HG03439 (cell line): ENCODE measurements around the gene MINDY4.
"Not testable (repeated sequence)": the region's sequence is repeated elsewhere in the genome, so short reads cannot be mapped to it uniquely, and the experiment has no call there.

Experiments
- ATAC-seq: cut with Tn5 transposase; IDR thresholded peaks from one replicate; pipeline ENCODE4 v1.9.1; 2021; ENCODE audit warnings: mild to moderate bottlenecking, moderate library complexity; ENCODE audit not compliant: unreplicated experiment

MINDY4 gene

DNA sequence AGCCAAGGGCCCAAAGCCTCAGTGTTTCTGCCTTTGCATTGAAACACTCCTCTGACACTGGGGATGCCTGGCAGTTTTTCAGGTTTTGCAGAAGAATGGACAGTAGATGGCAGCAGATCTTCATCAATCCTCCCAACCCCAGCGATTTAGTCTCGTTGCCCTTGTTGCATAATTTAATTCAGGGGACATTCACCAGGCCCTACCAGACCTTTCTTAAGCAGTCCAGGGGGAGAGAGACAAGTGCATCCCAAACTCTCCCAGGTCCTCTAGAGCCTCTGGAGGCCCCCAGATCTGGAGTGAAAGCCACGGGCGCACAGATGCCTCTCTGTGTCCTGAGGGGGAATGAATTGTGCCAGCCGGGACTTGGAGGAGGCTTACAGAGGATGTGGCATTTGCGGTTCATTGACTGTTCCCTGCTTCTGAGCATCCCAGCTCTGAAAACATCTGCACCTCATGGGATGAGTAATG lies 29.6 kb downstream of the MINDY4 start:
- no peak for ATAC-seq

DNA sequence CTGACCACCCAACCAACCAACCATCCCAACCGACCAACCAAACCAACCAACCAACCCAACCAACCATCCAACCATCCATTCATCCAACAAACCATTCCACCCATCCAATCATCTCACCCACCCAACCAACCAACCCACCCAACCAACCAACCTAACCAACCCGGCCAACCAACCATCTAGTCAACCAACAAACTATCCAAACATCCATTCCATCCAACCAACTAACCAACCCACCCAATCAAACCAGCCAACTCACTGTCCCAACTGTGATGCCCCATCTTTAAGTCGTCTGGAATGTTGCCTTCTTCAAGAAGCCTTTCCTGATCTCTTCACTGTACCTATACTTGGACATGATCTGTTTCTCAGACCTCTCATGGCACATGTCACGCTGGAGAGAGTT lies 31.6 kb downstream of the MINDY4 start:
- no peak for ATAC-seq

DNA sequence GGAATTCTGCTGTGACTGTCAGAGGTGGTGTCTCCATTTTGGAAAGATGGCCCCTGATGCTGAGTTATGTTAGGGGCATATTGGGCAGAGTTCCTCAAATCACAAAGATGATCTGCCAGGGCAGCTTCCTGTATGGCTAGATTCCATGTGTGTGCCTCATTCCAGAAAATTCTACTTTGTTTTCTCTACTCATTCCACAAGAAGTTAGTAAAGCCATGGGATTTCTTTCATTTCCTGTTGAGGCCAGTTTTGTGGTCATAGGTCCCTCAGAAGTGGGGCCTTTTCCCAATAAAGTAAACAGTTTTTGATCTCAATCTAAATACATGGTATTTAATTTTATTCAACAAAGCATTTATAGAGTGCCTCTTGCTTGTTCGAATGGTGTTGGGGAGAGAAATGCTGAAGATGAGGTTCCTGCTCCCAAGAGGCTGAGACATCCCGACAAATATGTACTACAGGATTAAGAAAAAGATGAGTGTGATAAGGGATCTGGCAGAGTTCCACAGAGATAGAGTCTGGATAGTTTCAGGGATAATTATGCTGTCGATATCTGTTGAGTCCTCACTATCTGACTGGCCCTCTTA lies 33.0 kb downstream of the MINDY4 start:
- no peak for ATAC-seq

DNA sequence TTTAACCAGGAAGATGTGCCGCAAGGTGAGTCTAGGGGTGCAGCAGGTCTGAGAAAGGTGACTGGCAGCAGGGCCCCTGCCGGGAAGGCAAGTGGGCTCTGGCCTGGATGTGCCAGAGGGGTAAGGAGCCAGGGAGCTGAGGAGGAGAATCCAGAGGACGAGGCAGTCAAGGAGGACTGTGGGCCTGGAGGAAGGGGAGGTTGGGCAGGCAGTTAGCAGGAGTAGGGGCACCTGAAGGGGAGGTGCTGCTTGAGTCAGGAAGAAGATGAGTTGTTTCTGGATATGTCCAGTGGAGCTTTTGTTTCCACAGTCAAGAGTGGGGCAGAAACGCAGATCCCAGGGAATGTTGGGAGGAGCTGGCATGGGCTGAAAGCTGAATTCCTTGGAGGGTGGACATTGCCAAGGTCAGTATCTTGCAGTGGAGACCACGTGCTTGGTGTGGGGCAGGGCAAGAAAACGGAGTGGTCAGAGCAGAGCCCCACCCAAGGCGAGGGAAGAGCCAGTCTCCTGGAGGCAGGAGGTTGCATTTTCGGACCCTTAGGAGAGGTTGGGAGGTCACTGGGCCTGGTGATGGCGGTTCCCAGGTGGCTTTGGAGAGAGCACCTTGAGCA lies 34.0 kb downstream of the MINDY4 start:
- no peak for ATAC-seq

DNA sequence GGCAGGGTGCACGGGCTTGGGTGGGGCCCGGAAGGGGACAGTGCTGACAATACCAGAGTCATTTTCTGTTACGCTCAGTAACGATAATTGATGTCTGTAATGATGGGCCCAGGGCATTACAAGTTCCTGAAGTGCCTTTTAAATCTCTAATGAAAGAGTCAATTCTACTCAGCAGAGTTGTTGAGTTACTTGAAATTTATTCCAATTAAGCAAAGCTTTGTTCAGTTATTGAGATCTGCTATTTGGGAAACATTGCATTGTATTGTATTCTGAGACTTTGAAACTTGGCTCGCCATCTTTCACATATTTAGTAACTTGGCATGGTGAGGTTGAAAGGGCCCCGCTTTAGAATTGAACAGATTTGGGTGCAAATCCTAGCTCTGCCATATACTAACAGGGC lies 34.7 kb downstream of the MINDY4 start:
- no peak for ATAC-seq

DNA sequence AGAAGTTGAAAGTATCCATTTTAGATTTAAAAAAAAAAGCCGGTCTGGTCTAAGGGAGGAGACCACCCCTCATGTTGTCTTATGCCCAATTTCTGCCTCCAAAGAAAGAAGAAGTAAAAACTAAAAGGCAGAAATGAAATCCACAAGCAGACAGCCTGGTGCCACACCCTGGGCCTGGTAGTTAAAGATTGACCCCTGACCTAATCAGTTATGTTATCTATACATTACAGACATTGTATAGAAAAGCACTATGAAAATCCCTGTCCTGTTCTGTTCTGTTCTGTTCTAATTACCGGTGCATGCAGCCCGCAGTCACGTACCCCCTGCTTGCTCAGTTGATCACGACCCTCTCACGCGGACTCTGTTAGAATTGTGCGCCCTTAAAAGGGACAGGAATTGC lies 36.3 kb downstream of the MINDY4 start:
- ATAC-seq: not testable (repeated sequence)

DNA sequence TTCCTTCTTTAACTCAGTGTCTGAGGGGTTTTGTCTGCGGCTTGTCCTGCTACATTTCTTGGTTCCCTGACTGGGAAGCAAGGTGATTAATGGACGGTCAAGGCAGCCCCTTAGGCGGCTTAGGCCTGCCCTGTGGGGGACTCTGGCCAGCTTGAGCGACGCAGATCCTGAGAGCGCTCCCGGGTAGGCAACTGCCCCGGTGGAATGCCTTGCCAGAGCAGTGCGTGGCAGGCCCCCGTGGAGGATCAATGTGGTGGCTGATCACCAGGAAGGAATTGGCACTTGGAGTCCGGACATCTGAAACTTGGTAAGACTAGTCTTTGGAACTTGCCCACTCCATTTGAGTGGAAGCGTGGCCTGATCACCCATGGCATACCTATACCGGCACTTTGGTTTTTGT lies 36.7 kb downstream of the MINDY4 start:
- not testable (repeated sequence) for ATAC-seq

DNA sequence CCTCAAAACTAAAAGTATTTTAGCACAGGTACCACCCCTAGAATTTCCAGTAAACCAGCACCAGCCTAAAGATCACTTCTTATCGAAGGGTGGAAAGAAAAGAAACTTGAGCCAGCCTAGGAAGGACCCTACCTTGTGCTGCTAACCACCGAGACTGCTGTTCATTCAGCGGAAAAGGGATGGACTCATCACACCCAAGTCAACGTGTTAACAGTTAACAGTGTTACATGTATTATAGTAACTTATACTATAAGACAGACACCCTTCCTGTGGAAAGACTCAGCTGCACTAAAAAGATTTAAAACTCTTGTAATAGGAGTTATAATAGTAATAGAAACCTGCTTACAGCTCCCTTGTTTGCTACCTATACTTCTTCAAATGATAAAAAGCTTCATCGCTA lies 39.8 kb downstream of the MINDY4 start:
- ATAC-seq: no peak

DNA sequence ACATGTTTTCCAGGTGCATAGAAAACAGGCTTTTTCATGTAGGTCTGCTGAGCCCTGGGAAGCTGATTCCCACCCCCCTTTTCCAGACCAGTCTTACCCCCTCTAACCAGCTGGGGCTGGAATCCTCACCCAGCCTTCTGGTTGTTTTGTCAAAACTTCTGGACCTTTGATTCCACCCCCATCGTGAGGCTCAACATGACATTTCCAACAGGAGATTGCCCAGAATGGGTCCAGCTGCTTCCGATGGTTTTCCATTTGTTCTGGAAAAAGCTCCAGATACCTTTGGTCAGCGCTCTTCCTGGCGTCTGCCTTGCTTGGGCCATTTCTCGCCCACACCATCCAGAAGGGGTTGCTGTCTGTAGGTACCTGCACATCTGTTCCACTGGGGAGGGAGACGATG lies 41.5 kb downstream of the MINDY4 start:
- no peak for ATAC-seq

DNA sequence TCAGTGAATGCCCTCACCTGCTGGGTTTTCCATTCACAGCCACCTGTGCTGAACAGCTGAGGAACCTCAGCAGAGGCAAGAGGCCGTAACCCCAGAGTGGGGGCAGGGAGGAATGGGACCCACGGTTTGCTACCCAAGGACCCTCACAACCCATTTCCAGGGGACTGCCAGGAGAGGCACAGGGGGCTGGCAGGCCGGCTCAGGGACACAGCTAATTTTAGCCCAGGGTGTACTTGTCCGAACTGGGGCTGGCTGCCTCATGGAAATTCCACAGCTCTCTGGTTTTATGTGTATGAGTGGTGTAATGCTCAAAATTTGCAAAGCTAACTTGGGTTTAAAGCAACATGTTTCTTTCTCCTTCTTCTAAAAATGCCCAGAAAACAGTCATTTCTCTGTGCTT lies 42.2 kb downstream of the MINDY4 start:
- ATAC-seq: no peak

DNA sequence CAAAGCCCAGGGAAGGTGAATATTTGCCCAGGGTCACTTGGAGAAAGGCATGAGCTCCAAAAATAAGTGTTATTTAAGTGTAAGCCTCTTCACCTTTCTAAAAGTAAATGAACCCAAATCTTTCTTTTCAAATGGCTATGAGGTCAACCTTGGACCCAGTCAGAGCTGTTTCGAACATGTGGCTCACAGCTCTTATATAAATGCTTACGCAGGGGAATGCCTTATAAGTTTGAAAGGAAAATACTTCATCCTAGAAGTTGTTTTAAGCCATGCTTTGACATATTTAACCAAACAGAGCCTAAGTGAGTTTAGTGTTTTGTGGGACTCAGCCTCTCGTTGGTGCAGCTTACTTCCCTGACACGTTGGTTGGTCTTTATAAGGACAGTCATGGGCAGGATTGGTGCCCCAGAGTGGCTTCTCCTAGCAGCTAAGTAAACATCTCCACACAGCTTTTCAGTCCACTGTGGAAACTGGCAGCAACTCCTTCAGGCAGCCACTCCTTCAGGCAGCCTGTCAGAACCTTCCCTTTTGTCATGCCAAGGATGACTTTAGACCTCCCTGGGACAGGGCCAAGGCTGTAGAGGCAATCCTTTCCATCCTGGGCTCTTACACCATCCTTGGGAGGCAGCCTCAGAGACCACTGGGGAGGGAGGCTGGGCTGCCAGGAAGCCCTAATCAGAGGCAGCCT lies 43.6 kb downstream of the MINDY4 start:
- no peak for ATAC-seq

DNA sequence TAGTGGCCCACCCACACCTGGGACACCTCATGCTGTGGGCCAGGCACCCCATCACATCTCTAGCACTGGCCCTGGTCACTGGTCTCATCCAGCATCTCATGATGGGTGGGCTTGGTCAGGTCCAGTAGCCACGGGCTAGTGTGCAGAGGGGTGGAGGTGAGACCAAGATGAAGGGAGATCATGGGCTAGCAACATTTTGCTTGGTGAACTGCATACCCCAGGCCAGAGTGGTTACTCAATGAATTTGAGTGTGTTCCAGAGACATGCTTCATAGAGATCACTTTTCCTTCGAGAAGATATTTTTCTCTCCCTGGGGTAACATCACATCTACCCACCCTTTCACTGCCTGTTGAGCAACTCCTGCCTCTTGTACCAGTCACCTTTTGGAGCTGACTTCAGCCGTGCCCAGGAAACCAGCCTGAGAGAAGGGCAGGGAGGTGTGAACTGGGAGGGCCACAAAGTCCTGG lies 44.2 kb downstream of the MINDY4 start:
- ATAC-seq: no peak

DNA sequence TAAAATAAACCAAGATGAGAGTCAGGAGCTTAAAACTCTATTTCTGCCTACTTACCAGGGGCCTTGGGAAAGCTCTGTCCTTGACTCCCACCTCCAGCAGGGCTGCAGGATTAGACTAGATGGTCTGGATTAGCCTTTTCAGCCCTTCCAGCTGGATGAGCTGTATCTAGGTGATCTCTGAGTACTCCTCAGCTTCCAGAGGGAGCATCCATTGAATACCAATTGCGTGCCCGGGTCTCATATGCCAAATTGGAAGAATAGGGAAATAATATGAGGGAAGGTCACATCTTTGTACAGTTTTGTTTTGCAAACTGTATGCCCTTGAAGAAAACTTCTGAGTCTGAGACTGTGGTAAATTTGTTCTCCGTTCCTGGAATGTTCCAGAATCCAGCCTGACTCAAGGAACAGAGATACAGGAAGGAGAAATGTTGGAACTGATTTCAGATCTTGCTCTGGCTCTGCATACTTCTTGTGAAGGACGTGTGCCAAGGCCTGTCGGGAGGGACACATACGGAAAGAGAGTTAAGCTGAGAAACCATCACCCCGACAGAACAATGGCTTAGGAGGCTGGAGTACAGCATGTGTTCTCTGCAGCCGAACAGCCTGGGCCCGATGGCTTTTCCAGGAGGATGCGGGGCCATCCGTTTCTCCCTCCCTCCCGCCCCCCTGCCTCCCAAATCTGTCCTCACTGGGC lies 44.9 kb downstream of the MINDY4 start:
- ATAC-seq: no peak

DNA sequence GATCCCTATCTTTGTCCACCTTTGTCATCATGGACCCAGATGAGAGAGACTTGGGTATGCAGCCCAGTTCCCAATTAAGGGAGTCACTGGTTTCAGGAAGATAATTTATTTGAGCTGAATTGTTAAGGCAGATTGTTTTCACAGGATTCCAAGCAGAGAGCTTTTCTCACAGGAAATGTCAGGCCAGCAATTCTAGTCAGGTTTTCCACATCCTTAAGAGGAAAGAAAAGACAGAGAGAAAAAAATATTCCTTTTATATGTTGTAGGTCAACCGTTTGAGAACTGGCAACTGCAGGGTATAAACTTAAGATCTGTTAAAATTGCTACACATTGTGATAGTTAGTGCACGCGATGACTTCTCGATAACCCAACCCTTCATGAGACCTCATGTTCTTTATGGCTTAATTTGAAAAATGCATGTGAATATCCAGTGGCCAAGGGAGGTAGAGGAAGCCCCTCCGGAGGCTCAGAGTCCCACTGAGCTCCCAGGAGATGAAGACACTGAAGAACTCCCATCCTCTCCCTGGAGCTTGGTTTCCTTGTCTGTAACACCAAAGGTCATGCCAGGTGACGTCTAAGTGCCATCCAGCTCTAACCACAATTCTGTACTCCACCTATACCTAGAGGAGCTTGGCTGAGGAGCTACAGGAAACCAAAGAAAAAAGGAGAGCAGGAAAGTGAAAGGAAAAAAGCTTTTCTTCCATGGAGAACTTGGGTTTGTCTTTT lies 45.6 kb downstream of the MINDY4 start:
- ATAC-seq: no peak

DNA sequence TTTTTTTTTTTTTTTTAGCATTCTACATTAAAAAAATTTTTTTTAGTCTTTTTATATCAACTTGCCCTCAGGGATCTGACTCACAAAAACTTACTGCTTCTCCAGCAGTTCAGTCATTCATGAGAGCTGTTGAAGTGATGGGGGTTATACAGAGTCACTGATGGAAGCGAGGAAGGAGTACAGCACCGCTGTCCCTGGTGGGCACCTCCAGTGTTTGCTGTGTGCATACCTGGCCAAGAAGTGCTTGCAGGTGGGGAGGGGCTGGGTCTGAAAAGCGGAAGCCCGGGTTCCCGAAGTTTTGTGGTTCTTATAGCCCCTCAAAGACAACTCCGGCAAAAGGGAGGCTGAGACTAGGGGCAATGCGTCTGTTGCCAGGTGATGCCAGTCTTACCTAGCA lies 46.2 kb downstream of the MINDY4 start:
- no peak for ATAC-seq

DNA sequence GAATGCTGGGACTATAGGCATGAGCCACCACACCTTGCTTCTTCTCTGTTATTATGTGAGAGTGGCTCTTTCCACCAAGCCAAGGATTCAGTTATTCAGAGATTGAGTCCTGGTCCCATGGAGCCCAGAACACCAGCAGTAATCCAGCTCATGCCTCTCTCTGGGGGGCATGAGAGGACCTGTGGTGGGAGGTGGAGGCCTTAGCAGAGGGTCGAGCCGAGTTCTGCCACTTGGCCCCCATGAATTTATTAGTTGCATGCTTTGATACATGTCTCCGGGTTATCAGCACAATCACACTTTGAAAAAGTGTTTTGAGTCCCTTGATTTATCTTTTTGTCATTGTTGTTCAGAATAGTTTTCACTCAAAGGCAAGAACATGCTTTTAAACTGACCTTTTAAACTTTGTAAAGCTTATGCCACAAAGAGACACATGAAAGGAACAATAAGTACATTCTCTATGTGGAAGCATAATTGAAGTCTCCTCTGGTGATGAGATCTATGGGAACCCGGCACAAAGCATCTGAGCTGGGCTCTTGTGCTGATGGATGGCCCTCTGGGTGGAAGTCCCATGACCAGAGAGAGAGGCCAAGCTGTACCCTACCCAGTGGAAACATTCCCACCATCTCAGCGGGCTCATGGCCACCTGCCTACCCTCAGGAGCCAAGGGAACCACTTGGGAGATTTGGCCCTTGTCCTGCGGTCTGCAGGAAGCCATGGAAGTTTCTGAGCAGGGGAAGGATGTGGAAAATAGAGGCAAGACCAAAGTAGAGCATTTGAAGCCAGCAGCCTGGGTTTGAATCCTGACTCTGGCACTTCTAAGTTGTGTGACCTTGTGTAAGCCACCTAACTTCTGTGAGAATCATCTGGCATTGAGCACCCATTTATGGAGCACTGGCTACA lies 53.9 kb downstream of the MINDY4 start:
- no peak for ATAC-seq

DNA sequence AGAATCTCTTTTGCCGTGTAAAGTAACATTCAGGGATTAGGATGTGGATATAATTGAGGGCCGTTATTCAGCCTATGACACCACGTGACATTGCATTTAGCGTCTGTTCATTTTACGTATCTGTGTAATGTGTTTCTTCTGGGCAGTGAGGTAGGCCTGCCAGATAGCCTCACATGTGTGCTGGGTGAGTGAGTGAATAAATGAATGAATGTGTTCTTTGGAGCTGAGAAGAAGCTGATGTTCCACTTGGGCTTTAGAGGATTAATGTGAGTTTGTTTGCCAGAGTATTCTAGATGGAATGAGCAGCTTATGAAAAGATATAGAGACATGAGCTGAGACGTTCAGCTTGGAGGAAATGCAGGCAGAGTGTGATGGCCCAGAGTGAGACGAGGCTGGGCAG lies 55.0 kb downstream of the MINDY4 start:
- ATAC-seq: no peak

DNA sequence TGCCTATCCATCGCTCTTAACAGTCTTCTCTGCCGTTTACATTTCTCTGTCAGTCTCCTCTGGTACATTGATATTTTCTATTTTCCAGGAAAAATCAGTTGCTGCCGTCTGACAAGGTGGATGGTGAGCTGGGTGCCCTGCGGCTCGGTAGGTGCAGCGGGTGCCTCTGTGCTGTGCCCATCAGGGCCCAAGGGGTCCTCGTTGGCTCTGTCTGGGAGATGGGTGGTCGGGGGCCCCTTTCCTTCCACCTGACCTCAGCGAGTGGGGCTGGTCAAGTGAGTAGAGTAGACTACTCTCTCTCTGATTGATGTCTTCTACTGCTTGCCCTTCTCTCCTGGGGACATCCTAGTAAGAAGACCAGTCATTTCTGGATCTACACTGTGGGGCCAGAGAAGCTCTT lies 57.4 kb downstream of the MINDY4 start:
- no peak for ATAC-seq

DNA sequence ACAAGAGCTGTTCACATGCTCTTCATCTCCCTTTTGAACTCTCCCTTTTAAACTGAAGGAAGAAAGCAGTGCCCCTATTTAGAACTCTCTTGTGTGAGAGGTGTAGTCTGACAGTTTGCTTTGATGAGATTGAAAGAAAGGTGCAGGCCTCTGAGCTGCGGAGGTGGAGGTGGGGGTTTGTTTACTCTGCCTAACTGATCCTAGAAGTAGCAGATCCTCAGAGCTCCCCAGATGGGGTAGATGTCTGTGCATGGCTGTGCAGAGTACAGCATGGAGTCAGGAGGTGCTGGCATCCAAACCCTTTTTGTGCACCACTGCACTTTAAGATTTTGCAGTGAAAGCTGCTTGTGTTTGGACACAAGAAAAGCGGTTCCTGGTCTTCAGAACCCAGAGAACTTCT lies 58.3 kb downstream of the MINDY4 start:
- no peak for ATAC-seq

DNA sequence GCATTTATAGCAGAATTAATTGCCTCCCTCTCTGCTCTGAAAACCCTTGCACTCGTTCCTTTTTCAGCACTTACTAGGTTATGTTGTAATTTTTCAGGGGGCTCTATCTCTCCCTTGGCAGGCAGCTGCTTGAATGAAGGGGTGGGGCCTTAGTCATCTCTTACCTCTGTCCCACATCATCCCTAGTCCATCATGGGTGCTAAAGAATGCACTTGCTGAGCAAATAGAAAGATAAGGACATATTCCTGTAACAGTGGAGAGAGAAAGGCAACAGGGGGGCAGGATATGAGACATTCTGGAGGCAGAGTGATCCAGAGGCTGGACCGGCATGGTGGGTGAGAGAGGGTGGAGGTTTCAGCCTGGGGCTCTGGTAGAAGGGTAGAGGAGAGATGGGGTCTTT lies 60.0 kb downstream of the MINDY4 start:
- no peak for ATAC-seq
